Naive thymus-derived CD4-positive, alpha-beta T cell (primary cell): ENCODE data around the gene RALGPS1. TPM values are rescaled to one million over a fixed set of nuclear protein-coding genes. Genes with fewer than 3 reads are reported as not detected.

Experiments
- ATAC-seq: fragments of 150-1000 bp; cut with Tn5 transposase; 2 replicates; pipeline ENCODE4 v1.10.0; 2021; ENCODE audit warnings: mild to moderate bottlenecking, moderate library complexity
- CTCF ChIA-PET: fragments of 350-600 bp; sonication (Branson Sonifier 250); formaldehyde crosslinking; loops from one replicate; lab custom pipeline; 2021; ENCODE audit warnings: antibody characterized with exemption; lab: Charles Lee
- POLR2A ChIA-PET: fragments of 350-600 bp; sonication (Branson Sonifier 250); formaldehyde crosslinking; loops from one replicate; lab custom pipeline; 2021; ENCODE audit warnings: antibody characterized with exemption, inconsistent platforms; lab: Charles Lee
- DNase-seq, 9 donors: peaks; one replicate each; pipeline versions ENCODE4 v3.0.0 to v3.0.0-alpha.2; 2020 to 2022; ENCODE audit warnings: mixed read lengths in 1 of 9
- H3K27ac ChIP-seq: one replicate; pipeline ENCODE4 v1.7.0; 2013; ENCODE audit warnings: mild to moderate bottlenecking, low read depth, low read length, moderate library complexity
- H3K27me3 ChIP-seq, 2 donors: one replicate each; pipeline ENCODE4 v1.7.0; 2013; ENCODE audit warnings: low read length in 2 of 2, mild to moderate bottlenecking in 2 of 2, moderate library complexity in 2 of 2; ENCODE audit not compliant: control insufficient read depth in 2 of 2, insufficient read depth in 2 of 2
- H3K36me3 ChIP-seq, 3 experiments: 1 replicate in 2 of 3; 2 replicates in 1 of 3; pipeline ENCODE4 v1.7.0; 2013; ENCODE audit warnings: low read length in 3 of 3, mild to moderate bottlenecking in 3 of 3, moderate library complexity in 1 of 3; ENCODE audit not compliant: insufficient read depth in 3 of 3, control insufficient read depth in 2 of 3
- H3K4me1 ChIP-seq, 2 donors: one replicate each; pipeline ENCODE4 v1.7.0; 2013; ENCODE audit warnings: low read length in 2 of 2, mild to moderate bottlenecking in 2 of 2, moderate library complexity in 1 of 2; ENCODE audit not compliant: control insufficient read depth in 2 of 2, insufficient read depth in 2 of 2
- H3K4me3 ChIP-seq: 2 replicates; pipeline ENCODE4 v1.7.0; 2013; ENCODE audit warnings: mild to moderate bottlenecking, low read length
- H3K9me3 ChIP-seq, 3 experiments: 1 replicate in 2 of 3; 2 replicates in 1 of 3; pipeline ENCODE4 v1.7.0; 2013; ENCODE audit warnings: low read length in 3 of 3; ENCODE audit not compliant: control insufficient read depth in 2 of 3
- H3K27ac Mint-ChIP-seq, 9 donors: one replicate each; pipeline ENCODE4 v1.8.0; 2020 to 2022; ENCODE audit warnings: mixed read lengths in 9 of 9, mild to moderate bottlenecking in 8 of 9, moderate library complexity in 5 of 9, inconsistent platforms in 2 of 9
- H3K27me3 Mint-ChIP-seq, 5 donors: one replicate each; pipeline ENCODE4 v1.8.0; 2021 to 2022; ENCODE audit warnings: mixed read lengths in 5 of 5, mild to moderate bottlenecking in 1 of 5
- H3K36me3 Mint-ChIP-seq, 5 donors: one replicate each; pipeline ENCODE4 v1.8.0; 2020 to 2022; ENCODE audit warnings: mixed read lengths in 5 of 5, mild to moderate bottlenecking in 3 of 5, inconsistent platforms in 1 of 5
- H3K4me1 Mint-ChIP-seq, 7 donors: one replicate each; pipeline ENCODE4 v1.8.0; 2020 to 2022; ENCODE audit warnings: mixed read lengths in 7 of 7, mild to moderate bottlenecking in 3 of 7, inconsistent platforms in 1 of 7
- H3K4me3 Mint-ChIP-seq, 10 donors: one replicate each; pipeline ENCODE4 v1.8.0; 2020 to 2022; ENCODE audit warnings: mild to moderate bottlenecking in 10 of 10, mixed read lengths in 10 of 10, moderate library complexity in 6 of 10, inconsistent platforms in 2 of 10
- H3K9me3 Mint-ChIP-seq, 11 donors: one replicate each; pipeline ENCODE4 v1.8.0; 2020 to 2022; ENCODE audit warnings: mixed read lengths in 11 of 11, mild to moderate bottlenecking in 4 of 11, inconsistent platforms in 1 of 11, moderate library complexity in 1 of 11
- intact Hi-C, 2 donors: fragments of 100-400 bp; cut with micrococcal nuclease; formaldehyde crosslinking; loops; one replicate each; pipeline ENCODE4 v1.15.1; 2023
- polyA plus RNA-seq, 2 donors: library from polyadenylated mRNA; unstranded; fragments of 300-500 nt; fragmentation: Illumina TruSeq; gene quantifications; one replicate each; pipeline ENCODE4 v1.2.3, GENCODE V29; 2021
- total RNA-seq, 6 experiments: library from RNA in 5 of 6; stranded (reverse) in 5 of 6; gene quantifications; 1 replicate in 5 of 6; 2 replicates in 1 of 6; pipeline ENCODE4 v1.2.3 and lab custom pipeline; 2021 to 2026

Gene RALGPS1
- total and polyA plus RNA-seq, 7 experiments from 2014 or later: 1.0 to 8.3 (median 4.1) TPM

GRCh38 chr9:126883636-126884035 lies 30.9 kb upstream of the RALGPS1 start:
- Histone ChIP-seq H3K9me3 (no peaks in the 10 kb centered on the region), H3K27me3 (no peaks in the 10 kb centered on the region), H3K27ac (no peak overlapping the region), H3K4me1 (no peaks in the 10 kb centered on the region), H3K4me3 (no peak overlapping the region), H3K36me3 (peaks cover 0 to 19% (median 9%) of the 10 kb centered on the region in 3 experiments)
- peaks cover 6 to 28% (median 16%) of the 10 kb centered on the region in 5 donors for H3K36me3 Mint-ChIP-seq
- intact Hi-C loops: loop anchor here in 1 of 2 donors (2.0 kb wide), 1 partner anchor 25 kb away; no protein-coding TSS in a partner anchor
- no peaks in the 10 kb centered on the region for H3K27me3 Mint-ChIP-seq
- H3K4me3 Mint-ChIP-seq: no peak overlapping the region
- peaks cover 0 to 7% (median 5%) of the 10 kb centered on the region in 7 donors for H3K4me1 Mint-ChIP-seq
- H3K9me3 Mint-ChIP-seq: peaks cover 0 to 1% (median 0%) of the 10 kb centered on the region in 11 donors
- no peak for DNase-seq
- ATAC-seq: no peak
- CTCF ChIA-PET: no interaction called here
- POLR2A ChIA-PET: interaction anchor here (0.7 kb wide), 1 partner anchor 533 kb away, joined by 3 read pairs; no protein-coding TSS in a partner anchor
- no peak overlapping the region for H3K27ac Mint-ChIP-seq

DNA sequence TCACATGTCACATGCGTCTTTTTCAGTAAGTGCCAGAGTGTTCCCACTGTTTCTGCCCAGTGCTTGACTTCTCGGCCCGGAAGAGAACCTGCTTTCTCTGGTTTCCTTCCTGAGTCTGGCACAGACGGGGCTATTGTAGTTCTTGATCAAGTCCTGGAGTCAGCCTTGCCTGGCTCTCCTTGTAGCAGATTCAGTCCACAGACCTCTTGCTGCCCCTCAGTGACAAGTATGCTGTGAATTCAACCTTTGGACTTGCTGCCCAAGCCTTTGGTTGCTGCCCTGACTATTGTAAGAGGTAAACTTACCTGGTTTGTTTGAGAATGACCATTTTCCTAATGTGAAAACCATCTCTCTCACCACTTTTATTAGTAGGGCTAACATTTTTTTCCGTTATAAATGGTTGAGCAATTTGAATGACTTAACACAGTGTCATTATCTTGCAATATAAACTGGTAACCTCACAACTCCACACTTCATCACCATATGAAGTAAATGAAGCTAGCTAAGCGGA lies 29.4 kb upstream of the RALGPS1 start:
- peaks cover 0 to 1% (median 0%) of the 10 kb centered on the region in 11 donors for H3K9me3 Mint-ChIP-seq
- ATAC-seq (peak; percentile 37), DNase-seq (no peak)
- no peaks in the 10 kb centered on the region for H3K27me3 ChIP-seq
- no peak overlapping the region for H3K4me3 ChIP-seq
- intact Hi-C loops: loop anchor here in 1 of 2 donors (2.0 kb wide), 1 partner anchor 24 kb away; no protein-coding TSS in a partner anchor
- no peak overlapping the region for H3K27ac Mint-ChIP-seq
- H3K4me1 Mint-ChIP-seq: peaks cover 0 to 7% (median 2%) of the 10 kb centered on the region in 7 donors
- no peaks in the 10 kb centered on the region for H3K27me3 Mint-ChIP-seq
- no peak overlapping the region for H3K27ac ChIP-seq
- H3K36me3 Mint-ChIP-seq: peaks cover 0 to 14% (median 6%) of the 10 kb centered on the region in 5 donors
- H3K9me3 ChIP-seq: no peaks in the 10 kb centered on the region
- no peak overlapping the region for H3K4me3 Mint-ChIP-seq
- ChIA-PET CTCF (no interaction called here), POLR2A (no interaction called here)
- no peaks in the 10 kb centered on the region for H3K4me1 ChIP-seq
- peaks cover 0 to 9% (median 1%) of the 10 kb centered on the region in 3 experiments for H3K36me3 ChIP-seq

DNA sequence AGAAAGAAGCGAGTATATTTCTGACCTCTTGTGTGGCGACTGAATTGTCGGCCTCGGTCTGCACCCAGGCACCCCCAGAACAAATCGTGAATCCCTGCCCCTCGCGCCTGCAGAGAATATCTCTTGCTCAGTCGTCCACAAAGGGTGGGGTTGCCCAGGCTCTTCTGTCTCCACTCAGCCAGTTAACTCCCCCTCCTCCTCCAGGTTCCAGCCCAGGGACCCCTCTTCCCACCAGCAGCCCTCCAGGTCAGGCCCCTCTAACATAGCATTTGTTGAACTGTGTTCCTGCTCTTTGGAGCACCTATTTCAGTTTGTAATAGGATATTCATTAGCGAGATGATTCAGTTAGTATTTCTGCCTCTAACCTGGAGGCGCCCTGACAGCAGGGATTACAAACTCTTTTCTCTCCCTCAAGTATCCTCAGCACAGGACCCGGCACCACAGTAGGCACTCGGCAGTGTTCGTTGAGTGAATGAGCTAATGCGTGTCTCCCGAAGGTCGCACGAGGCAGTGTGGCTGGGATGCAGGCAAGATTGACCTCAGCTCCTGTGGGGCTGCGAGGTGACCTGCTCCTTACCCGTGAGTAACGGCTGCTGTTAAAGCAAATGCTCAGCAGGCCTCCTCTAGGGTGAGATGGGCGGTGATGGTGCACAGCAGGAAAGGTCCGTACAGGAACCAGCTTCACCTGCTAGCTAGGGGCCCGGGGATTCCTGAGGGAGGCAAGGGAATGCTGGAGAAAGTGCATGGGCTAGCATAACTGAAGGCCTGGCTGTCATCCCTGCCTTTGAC lies 28.4 kb upstream of the RALGPS1 start:
- Histone ChIP-seq H3K27me3 (no peaks in the 10 kb centered on the region), H3K4me1 (no peaks in the 10 kb centered on the region), H3K36me3 (no peaks in the 10 kb centered on the region), H3K27ac (no peak overlapping the region), H3K9me3 (no peaks in the 10 kb centered on the region), H3K4me3 (no peak overlapping the region)
- CTCF ChIA-PET: no interaction called here
- peaks cover 0 to 1% (median 0%) of the 10 kb centered on the region in 11 donors for H3K9me3 Mint-ChIP-seq
- peaks cover 0 to 6% (median 0%) of the 10 kb centered on the region in 5 donors for H3K36me3 Mint-ChIP-seq
- H3K27ac Mint-ChIP-seq: peak overlapping the region in 2 of 9 donors; percentile 28 to 62
- DNase-seq (no peak), ATAC-seq (no peak)
- intact Hi-C loops: no loop called here
- H3K27me3 Mint-ChIP-seq: no peaks in the 10 kb centered on the region
- H3K4me1 Mint-ChIP-seq: peaks cover 0 to 7% (median 2%) of the 10 kb centered on the region in 7 donors
- H3K4me3 Mint-ChIP-seq: no peak overlapping the region
- POLR2A ChIA-PET: no interaction called here

DNA sequence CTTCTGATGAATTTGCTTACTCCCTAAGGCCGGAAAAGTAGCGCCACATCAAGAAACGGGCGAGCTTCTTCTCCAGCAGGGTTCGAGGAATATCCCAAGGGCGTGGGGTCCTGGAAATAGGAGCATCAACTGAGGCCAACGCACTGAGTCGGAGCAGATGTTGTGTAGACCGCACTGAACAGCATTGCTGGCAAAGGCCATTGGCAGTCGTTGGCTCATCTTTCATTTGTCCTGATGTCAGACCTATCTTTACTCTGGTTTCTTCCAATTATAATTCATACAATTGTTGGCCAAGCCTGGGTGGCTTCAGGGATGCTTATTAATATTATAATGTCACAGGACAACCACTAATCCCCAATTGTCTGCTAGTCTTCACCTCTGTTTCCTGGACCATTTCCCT lies 27.7 kb upstream of the RALGPS1 start:
- ATAC-seq: no peak
- Histone ChIP-seq H3K36me3 (no peaks in the 10 kb centered on the region), H3K27me3 (no peaks in the 10 kb centered on the region), H3K9me3 (no peaks in the 10 kb centered on the region), H3K27ac (no peak overlapping the region), H3K4me1 (no peaks in the 10 kb centered on the region), H3K4me3 (no peak overlapping the region)
- POLR2A ChIA-PET: no interaction called here
- H3K27ac Mint-ChIP-seq: peak overlapping the region in 1 of 9 donors; percentile 65
- peaks cover 0 to 4% (median 2%) of the 10 kb centered on the region in 7 donors for H3K4me1 Mint-ChIP-seq
- H3K4me3 Mint-ChIP-seq: no peak overlapping the region
- no peaks in the 10 kb centered on the region for H3K27me3 Mint-ChIP-seq
- H3K9me3 Mint-ChIP-seq: peaks cover 0 to 1% (median 0%) of the 10 kb centered on the region in 11 donors
- intact Hi-C loops: no loop called here
- CTCF ChIA-PET: no interaction called here
- peaks cover 0 to 3% (median 0%) of the 10 kb centered on the region in 5 donors for H3K36me3 Mint-ChIP-seq
- DNase-seq: no peak

- Mint-ChIP-seq H3K9me3 (no peaks in the 10 kb centered on the region), H3K4me3 (no peak overlapping the region), H3K27ac (no peak overlapping the region), H3K4me1 (peaks cover 0 to 4% (median 0%) of the 10 kb centered on the region in 7 donors), H3K36me3 (peaks cover 0 to 4% (median 0%) of the 10 kb centered on the region in 5 donors), H3K27me3 (peaks cover 0 to 6% (median 1%) of the 10 kb centered on the region in 5 donors)
- H3K4me3 ChIP-seq: no peak overlapping the region
- CTCF ChIA-PET: no interaction called here
- no peaks in the 10 kb centered on the region for H3K9me3 ChIP-seq
- no peaks in the 10 kb centered on the region for H3K36me3 ChIP-seq
- POLR2A ChIA-PET: no interaction called here
- no peak for ATAC-seq
- intact Hi-C loops: no loop called here
- no peaks in the 10 kb centered on the region for H3K4me1 ChIP-seq
- no peak overlapping the region for H3K27ac ChIP-seq
- no peaks in the 10 kb centered on the region for H3K27me3 ChIP-seq
- DNase-seq: no peak
Observed at GRCh38 chr9:126891676-126892075, 22.9 kb upstream of the RALGPS1 start.

GRCh38 chr9:126893079-126893478 lies 21.5 kb upstream of the RALGPS1 start:
- no peaks in the 10 kb centered on the region for H3K9me3 ChIP-seq
- no peak for ATAC-seq
- intact Hi-C loops: no loop called here
- H3K27ac Mint-ChIP-seq: no peak overlapping the region
- peaks cover 0 to 11% (median 5%) of the 10 kb centered on the region in 5 donors for H3K27me3 Mint-ChIP-seq
- no peaks in the 10 kb centered on the region for H3K27me3 ChIP-seq
- H3K4me1 ChIP-seq: no peaks in the 10 kb centered on the region
- no peaks in the 10 kb centered on the region for H3K9me3 Mint-ChIP-seq
- ChIA-PET CTCF (no interaction called here), POLR2A (interaction anchor here (0.5 kb wide), 1 partner anchor 20 kb away, joined by 3 read pairs; no protein-coding TSS in a partner anchor)
- H3K4me3 ChIP-seq: no peak overlapping the region
- peaks cover 0 to 8% (median 0%) of the 10 kb centered on the region in 5 donors for H3K36me3 Mint-ChIP-seq
- no peak for DNase-seq
- H3K27ac ChIP-seq: no peak overlapping the region
- no peaks in the 10 kb centered on the region for H3K36me3 ChIP-seq
- no peak overlapping the region for H3K4me3 Mint-ChIP-seq
- peaks cover 0 to 4% (median 0%) of the 10 kb centered on the region in 7 donors for H3K4me1 Mint-ChIP-seq
